ENCODE measurements around the gene WDR72.
"Not testable (repeated sequence)": the region's sequence is repeated elsewhere in the genome, so short reads cannot be mapped to it uniquely, and the experiment has no call there.

WDR72 gene

DNA sequence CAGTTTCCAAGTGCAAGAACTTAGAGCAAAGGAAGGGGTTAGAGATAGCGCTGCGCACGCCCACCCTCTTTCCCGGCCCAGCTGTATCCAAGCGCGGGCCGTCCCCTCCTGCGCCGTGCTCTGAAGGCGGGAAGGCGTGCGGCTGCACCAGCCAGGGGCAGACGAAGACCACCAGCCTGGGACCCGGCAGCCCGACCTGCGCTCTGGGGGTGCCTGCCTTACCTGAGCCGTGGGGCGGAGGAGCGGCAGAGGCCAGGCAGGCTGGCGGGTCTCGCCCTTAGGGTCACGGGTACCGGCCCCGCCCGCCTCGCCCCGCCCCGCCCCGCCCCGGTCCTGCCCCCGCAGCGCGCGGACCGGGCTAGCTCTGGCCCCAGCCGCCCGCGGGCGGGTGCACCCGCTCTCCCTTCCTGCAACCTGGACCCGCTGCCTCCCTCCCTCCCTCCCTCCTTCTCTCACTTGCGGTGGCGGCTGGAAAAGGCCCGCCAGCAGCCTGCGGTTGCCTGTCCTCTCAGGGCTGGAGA, at the start of gene WDR72:
Gene WDR72, minus strand, starts transcription at position 253 of the 521 bp plus-strand sequence. CDS start 26,514 bp downstream, outside the sequence.
- no peak for DNase-seq

DNA sequence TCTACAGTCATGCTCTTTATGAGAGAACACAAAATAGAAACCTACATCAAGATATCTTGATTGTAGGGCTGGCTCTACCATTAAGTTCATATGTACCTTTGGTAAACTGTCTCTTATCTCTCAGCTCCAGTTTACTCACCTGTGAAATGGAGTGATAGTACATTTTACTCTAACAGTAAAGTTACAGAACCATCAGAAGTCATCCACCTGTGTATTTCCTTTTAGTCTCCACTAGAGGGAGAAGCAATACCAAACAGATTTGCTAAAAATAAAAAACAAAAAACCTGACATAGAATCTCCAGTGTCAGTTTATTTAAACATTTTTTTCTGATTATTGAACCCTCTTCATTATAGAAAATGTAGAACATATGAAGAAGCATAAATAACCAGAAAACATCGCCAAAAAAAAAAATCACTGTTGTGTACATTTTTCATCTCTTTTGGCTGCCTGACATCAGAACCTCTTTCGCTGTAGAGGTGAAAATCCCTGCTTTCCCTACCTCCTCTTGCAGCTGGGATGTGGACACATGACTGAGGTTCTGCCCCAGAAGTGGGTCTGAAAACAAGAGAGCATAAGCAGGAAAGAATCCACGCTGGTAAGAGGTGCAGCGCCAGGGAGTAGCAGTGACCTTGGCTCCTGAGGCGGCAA, 48.7 kb upstream of the WDR72 start:
- no peak for DNase-seq

DNA sequence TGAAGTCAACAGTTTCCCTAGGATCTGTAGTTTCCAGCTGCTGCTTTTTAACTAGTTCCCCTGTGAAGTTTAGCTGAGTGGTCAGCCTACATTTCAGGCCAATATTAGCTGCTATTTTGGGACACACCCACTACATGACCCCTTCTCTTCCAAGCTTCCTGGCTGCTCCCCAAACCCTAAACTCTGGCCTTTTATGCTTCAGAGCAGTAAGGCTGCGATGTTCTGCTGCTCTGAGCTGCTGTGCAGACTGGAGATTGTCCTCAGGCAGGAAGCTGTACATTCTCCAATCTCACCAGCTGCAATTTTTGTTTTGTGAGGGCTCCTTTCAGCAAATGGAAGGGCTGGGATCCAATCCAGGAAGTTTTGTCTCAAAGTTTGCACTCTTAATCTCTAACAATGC, 48.0 kb upstream of the WDR72 start:
- no peak for DNase-seq

DNA sequence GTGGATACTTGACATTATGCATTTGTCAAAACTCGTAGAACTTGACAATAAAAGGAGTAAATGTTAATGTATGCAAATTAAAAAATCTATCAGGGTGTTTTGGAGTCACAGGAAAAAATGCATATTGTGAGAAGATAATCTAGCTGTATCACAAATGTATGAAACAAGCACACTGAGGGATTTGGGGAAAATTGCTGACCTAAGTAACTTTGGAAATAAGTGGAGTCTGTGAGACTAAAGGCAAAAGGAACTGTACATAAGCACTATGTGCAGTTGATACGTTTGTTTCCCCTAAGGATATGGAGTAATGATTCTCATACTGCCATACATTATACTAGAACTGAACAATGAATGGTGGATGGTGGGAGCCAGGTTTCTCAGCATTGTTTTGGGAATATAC, 43.2 kb upstream of the WDR72 start:
- DNase-seq, result no peak

DNA sequence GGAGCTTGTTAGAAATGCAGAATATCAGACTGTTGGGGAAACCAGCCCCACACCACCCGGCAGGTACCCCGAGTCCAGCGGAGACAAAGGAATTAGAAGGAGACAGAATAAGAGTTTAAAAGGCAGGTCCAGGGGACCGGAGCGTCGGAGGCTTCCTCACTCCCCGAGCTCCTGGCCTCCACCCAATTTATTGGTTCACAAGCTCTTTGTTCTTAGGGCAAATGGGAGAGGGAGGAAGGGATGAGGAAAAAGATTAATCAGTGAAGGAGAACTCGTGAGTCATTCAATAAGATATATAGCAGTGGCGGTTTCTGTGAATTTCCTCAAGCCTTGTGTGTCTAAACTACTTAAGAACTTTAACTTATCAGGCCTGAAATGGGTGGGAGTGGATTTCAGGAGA, 32.1 kb upstream of the WDR72 start:
- DNase-seq, result no peak

DNA sequence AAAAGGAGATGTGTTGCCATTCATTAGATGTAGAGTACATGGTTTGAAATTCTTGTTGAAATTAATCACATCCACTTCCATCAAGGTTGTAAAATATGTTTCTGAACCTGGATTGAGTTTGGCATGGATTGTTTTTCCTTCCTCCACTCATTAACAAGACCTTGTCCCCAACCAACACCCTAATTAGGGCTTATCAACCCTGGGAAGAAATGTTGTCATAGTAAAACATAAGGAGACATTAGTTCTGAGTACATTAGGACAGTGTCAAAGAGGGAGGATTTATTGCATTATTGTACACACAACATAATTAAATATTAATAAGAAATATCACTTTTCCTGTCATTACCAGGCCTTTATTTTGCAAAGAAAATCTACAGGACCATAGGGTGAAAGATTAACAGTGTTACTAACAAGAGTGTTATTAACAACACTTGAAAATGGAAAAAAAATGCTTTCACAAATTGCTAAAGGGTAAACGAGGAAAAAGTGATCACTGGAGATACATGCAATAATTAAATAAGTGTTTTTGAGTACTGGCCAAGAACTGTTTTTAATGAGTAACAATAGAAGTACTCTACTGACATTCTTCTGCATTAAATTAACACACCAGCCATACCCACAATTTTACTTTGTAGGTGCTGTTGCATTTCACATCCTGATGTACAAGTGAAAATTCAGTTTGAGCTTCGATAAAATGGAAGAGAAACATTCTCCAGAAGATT, 30.4 kb upstream of the WDR72 start:
- DNase-seq, result no peak

DNA sequence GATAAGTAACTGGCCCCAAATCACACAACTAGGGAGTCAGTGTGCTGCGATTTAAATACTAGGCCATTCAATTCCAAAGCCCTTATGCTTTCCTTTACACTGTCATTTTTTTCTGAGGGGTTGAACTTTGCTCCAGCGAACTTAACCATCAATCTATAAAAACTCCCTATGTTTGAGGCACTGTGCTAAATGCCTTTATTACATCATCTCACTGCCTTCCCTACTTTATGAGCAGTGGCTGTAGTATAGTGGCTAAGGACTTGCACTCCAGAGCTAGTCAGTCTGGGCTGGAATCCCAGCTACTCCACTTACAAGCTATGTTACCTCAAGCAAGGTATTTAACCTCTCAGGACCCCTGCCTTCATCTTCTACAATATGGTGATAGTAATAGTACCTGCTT, 26.9 kb upstream of the WDR72 start:
- DNase-seq, result no peak

DNA sequence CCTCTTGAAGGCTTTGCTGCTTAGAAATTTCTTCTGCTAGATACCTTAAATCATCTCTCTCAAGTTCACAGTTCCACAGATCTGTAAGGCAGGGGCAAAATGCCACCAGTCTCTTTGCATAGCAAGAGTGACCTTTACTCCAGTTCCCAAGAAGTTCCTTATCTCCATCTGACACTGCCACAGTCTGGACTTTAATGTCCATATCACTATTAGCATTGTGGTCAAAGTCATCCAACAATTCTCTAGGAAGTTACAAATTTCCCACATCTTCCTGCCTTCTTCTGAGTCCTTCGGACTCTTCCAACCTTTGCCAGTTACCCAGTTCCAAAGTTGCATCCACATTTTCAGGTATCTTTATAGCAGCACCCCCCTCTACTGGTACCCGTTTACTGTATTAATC, 25.8 kb upstream of the WDR72 start:
- DNase-seq, result not testable (repeated sequence)

DNA sequence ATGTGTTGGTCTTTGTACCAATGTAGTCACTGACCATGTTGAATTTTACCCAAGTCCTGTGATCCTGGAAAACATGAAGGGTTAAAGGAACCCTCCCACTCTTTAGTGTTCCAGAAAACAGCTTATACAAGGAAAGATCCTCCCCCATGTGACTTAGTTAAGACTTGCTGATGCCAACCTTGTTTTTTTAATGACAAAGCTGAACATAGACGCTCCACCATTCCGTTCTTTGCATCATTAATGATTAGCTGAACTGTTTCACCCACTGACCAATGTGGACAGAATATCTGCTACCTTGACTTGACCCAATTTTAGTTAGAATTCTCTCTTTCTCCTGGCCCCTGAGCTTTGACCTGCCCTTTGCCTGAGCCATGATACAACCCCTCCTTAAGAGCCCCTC, 3.5 kb upstream of the WDR72 start:
- DNase-seq, result no peak

DNA sequence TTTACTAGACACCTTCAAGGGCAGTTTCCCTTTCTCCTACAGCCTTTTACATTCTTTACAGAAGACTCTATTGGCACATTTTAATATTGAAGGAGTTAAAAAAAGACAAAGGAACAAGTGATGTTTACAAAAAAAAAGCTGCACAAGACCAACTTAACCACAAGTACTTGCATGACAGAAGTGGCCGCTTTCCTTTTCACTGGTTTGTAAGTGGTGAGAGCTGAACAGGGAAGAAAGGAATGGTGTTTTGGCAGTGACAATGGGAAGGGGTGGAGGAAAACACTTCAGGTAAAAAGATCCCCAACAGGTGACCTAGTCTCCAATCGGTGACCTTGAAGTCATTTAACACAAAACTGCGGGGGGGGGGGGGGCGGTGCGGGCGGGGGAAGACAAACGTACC, 1.1 kb downstream of the WDR72 start:
- DNase-seq, result no peak

DNA sequence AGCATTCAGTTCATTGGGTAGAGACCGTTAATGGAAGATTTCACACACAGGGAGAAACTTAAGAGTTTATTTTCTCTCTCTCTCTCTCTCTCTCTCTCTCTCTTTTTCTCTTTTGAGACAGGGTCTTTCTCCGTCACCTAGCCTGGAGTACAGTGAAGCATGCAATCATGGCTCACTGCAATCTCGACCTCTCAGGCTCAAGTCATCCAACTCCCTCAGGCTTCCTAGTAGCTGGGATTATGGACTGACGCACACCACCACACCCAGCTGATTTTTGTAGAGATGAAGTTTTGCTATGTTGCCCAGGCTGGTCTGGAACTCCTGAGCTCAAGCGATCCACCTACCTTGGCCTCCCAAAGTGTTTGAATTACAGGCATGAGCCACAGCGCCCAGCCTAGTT, 1.6 kb downstream of the WDR72 start:
- DNase-seq, result no peak

DNA sequence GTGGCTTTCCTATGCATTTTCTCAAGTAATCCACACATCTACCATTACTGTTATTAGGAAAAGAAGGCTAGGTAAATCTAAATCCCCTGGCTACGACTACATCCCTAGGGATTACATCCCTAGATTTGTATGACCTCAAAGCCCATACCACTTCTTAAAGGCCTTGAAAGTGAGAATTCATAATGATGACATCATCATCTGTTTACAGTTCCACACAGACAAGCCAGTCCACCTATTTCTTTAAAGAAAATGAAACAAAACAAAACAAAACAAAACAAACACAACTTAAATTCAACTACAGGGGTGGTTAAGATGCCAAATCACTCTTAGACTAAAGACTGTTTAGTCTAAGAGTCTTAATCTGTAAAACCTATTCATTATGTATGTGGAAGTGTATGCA, 5.7 kb downstream of the WDR72 start:
- DNase-seq, result no peak

DNA sequence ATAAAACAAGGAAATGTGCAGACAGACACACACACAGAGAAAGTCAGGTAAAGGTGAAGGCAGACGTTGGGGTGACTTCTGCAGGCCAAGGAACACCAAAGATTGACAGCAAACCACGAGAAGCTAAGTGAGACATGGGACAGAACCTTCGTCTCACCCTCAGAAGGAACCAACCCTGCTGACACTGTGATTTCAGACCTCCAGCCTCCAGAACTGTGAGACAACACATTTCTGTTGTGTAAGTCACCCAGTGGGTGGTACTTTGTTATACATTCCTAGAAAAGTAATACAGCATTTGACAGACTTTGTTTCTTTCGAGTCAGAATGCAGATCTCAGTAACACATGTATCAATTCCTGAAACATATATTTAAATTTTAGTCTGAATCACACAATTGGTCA, 7.1 kb downstream of the WDR72 start:
- no peak for DNase-seq

DNA sequence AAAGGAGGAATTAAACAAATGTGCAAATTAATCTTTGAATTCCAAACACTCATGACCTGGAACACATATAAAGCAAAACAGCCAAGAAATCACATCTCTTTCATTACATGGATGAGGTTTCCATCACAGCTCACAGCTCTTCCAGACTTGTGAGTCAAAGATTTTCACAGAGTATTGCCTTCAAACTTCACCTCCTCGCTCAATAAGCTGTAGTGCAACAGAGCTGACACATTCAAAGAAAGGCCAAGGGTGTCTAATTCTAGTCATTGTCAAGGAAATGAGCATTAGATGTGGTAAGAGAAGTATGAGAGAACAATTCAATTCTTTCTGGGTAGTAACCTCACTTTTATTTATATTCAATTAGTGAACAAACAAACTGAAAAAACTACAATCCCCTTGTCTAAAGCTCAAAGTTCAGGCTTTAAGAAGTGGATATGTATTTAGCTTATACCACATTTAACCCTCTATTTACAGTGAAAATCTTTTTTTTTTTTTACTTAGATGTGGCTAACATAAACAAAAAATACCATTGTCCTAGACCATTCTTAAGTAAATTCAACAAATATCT, 11.9 kb downstream of the WDR72 start:
- DNase-seq, result no peak

DNA sequence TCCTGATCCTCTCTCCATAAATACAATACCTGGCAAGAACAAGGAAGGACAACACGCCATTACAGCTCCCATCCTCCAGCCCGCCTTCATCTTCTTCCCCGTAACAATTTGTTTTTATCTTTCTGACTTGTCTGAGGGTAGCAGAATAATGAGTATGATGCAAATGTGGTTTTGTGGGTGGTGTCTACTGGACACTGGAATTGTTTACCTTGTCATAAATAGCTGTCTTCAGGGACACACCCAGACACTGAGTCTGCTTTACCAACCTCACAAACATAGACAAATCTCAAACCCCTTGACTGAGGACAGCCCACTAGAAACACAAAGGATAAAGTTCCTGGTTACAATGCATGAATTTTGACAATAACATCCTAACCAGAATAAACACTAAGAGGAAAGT, 13.4 kb downstream of the WDR72 start:
- no peak for DNase-seq

DNA sequence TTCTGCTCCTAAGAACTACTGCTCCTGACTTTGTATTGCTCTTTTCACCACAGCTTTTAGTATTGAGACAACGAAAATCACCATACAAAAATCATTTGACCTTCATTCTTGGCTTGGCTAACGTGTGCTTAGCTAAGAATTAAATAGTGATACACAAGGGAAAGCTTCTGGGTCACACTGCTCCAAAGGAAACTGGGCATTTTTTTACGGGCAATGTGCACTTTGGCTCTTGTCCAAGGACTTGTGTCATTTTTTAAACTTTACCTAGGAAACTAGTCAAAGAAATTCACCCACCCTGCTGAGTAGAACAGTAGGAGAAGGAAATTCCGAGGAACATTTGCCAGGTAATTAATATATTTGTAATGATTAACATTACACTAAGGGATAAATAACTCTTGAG, 19.8 kb downstream of the WDR72 start:
- no peak for DNase-seq

DNA sequence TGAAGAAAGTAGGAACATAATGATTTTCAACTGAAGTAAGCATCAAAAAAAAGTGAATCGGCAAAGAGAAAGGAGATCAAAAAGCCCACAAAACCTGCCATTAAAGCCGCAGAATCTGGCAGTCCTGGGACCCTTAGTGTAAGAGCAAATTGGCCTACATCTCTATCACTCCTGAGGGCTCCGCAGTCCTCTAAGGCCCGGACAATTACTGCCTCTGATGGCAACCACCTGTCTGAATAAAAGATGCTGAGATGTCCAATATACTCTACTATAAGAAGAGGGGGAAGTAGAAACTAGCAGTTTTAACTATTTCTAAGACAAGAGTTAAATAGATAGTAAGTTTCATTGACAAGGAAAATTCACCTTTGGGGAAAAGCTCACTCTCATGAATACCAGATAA, 20.3 kb downstream of the WDR72 start:
- DNase-seq, result no peak

DNA sequence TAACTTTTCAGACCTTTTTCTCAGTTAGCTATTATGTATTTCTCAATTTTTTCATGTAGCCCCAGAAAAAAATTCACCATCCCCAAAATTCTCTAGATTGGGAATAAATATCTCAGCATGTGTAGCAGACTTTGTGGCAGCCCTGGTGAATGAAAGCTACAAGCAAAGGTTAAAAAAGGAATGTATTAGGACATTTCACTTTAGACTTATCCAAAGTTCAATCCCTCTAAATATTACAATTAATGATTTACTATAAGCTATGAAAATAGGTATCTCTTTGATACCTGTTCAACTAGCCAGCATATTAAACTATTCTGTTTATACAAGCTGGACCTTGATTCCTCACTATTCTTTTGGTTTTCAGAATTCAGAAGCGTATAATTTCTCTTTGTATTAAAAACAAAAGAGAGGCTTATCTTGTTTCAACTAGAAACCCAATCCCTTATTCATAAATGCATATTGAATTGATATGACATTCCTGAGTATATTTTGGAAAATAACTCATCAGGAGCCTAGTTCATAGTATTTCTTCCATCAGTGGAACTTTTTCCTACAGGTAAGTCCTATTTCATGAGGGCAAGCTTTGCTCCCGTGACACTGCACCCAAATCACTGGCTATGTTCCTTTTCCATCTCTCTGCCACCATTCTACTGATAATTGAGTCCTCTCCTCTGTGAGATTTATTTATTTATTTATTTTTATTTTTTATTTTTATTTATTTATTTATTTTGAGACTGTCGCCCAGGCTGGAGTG, 38.0 kb downstream of the WDR72 start:
- DNase-seq, result no peak

DNA sequence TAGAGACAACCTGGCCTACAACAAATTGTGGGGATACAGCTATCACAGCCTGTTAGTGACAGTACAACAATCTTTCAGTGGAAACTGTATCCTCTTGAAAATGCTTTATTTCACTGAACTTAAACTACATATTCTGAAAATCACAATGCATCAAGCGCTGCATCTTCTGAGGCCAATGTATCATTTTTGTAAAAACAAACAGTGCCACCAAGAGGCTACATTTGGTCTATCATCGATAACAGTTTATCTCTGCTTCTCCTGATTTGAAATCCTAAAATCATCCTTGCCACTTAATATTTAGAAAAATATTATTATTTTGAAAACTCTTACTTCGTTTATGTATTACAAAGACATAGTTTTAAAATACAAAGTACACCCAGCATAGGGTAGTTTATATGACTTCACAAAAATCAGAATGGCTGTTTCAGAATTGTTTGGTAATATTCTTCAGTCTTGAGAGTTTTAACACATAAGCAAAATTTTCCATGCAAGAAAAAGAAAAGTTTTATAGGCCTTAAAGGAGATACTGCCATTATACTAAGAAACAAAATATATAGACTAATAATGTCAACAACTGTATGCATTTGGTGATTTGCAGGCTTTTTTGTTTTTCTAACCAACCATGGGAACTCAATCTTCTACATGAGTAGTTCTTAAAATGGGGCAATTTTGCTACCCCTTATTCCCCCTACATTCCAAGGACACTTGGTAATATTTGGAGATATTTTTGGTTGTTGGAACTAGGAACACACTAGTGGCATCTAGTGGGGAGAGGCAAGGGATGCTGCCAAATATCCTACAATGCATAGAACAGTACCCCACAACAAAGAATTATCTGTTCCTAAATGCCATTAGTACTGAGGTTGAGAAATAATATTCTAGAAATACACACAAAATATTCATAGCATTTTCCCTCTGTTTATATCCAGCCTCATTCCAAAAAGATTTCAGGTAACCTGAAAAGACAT, 42.3 kb downstream of the WDR72 start:
- DNase-seq, result no peak

DNA sequence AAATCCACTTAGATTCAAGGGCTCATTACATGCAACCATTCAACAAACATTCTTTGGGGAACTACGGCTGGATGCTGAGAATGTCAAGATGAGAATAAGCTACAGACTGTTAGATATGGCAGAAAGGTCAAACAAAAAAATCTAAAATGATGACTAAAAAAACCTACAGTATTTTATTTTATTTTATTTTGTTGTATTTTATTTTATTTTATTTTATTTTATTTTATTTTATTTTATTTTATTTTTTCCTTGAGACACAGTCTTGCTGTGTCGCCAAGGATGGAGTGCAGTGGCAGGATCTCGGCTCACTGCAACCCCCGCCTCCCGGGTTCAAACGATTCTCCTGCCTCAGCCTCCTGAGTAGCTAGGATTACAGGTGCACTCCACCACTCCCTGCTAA, 46.2 kb downstream of the WDR72 start:
- DNase-seq, result no peak

DNA sequence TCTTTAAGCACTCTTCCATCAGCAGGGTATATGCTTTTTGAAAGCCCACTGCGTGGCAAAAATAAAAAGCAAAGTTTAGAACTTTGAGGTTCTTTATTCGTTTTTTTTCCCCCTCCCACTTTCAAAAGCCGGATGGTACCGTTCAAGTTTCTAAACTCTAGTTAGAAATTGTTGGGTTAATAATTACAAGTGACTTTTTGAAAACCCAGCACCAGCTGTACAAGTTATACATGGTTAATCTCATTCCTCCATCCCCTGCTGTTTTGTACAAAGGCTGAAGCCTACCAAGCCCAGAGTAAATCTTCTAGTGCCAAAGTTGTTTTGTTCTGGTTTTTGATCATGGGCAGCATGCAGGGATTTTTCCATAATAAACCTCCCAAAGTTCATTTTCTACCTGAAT, 48.6 kb downstream of the WDR72 start:
- no peak for DNase-seq

DNA sequence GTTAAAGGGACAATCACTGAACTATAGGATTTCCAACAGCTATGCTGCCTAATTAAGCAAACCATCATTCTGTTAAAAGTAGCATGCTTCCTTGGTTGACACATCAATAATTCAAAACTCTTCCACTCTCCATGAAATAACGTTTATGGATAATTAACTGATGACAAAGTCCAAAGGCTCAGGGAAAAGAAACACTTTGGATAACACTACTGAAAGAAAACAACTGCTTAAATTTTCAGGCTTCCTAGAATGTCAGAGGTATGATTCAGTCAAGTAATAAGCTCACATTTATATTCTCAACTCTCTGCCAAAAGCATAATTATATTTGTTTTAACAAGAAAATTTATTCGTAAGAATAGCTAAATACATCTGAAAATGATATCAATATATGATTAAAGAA, 49.6 kb downstream of the WDR72 start:
- DNase-seq, result no peak

Data from CD4-positive, alpha-beta T cell treated with Interleukin-6 for 4 hours (primary cell).